Stimulated activated CD8-positive, alpha-beta memory T cell treated with anti-CD3 and anti-CD28 coated beads, Interleukin-15, amount 100 ng/mL, for 24 hours (primary cell): Measurements from ENCODE around the gene TJP3.
A peak's percentile ranks its signal among the peaks of the same experiment; 100 is the strongest.
"Not testable (repeated sequence)": the region's sequence is repeated elsewhere in the genome, so short reads cannot be mapped to it uniquely, and the experiment has no call there.

ENCODE experiments used
- DNase-seq: peaks from one replicate; pipeline ENCODE4 v3.0.0-alpha.2; 2020; ENCODE audit warnings: low read depth

TJP3 gene, protein sequence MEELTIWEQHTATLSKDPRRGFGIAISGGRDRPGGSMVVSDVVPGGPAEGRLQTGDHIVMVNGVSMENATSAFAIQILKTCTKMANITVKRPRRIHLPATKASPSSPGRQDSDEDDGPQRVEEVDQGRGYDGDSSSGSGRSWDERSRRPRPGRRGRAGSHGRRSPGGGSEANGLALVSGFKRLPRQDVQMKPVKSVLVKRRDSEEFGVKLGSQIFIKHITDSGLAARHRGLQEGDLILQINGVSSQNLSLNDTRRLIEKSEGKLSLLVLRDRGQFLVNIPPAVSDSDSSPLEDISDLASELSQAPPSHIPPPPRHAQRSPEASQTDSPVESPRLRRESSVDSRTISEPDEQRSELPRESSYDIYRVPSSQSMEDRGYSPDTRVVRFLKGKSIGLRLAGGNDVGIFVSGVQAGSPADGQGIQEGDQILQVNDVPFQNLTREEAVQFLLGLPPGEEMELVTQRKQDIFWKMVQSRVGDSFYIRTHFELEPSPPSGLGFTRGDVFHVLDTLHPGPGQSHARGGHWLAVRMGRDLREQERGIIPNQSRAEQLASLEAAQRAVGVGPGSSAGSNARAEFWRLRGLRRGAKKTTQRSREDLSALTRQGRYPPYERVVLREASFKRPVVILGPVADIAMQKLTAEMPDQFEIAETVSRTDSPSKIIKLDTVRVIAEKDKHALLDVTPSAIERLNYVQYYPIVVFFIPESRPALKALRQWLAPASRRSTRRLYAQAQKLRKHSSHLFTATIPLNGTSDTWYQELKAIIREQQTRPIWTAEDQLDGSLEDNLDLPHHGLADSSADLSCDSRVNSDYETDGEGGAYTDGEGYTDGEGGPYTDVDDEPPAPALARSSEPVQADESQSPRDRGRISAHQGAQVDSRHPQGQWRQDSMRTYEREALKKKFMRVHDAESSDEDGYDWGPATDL

DNA sequence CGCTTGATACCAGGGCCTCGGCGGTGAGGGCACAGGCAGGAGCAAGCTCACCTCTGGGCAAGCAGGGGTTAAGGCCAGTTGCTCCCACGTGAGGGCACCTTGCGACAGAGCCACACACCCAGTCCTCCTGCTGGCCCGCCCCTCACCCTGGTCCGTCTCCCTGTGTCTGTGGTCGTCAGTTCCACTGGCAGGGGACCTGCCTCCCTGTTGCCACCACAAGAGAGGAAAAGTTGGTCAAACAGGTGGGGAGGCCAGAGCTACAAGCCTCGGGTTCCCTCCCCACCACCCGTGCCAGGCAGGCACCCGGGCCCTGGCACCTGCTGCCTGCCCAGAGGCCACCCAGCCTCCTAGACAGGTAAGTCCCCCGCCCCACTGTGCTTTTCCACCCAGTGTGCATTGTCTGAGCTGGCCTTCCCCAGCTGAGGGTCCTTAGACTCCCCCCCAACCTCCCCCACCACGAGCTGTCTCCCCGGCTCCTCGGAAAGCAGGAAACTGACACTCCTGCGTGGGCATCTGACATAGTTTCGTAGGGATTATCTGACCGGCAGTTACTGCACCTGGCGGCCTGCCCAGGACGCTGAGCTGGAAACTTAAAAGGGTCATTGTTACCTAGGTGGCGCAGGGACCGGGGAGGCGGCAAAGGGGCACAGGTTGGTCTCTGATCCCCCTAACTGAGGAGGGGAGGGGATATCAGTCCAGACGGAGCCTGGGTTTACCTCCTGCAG lies at the start of gene TJP3:
TJP3 (plus strand) TSS at position 178 of the 725 bp plus-strand sequence. CDS start 20,049 bp downstream, outside the sequence.
- no peak for DNase-seq

DNA sequence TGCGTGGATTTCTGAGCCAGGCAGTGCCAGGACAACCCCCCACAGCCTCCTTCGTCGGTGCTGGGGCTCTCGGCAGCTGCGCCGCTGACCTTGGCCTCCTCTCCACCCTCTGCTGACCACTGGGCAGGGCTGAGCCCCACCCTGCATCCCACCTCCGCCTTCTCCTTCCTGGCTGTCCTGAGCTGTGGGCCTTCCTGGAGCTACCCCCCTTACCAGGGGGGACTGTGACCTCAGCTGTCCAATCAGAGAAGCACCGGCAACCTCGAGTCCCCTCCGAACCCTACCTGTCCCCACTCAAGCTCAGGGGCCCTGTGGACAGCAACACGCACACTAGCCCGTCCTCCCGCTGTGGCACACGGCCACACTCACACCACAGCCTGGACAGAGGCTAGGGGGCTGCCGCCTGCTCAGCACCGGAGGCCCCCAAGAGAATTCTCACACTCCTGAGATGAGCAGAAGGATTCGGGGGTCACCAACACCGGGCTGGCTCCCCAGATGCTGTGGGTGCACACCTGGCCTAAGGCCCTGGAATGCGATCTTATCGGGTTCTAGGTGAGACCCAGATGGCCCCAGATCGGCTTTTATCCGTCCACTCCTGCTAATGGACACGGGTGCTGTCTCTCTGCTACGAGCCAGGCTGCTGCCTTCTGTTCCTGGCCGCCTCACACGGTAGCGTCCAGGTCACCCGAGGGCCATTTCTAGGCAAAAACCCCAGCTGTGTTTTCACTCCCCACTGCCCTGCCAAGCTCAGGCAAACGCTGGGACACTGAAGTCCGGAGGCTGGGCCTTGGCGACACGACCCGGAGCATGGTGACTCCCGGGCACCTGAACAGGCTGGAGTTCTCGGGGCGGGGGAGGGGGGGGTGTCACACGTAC lies 49.1 kb upstream of the TJP3 start:
- no peak for DNase-seq

DNA sequence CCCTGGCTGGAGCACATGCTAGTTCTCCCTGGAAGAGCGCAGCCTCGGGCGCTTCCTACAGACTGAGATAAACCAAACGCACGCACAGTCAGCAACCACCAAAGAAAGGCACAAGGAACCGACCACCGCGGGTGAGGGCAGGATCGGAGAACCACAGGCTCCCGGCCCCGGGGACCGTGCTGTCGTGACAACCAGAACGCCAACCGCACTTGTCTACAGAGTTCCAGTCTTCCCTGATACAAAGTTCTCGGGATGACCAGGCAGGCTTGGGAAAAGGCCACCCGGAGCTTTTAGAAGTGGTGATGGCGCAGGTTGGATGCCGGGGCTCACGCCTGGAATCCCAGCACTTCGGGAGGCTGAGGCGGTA lies 48.5 kb upstream of the TJP3 start:
- DNase-seq = no peak

DNA sequence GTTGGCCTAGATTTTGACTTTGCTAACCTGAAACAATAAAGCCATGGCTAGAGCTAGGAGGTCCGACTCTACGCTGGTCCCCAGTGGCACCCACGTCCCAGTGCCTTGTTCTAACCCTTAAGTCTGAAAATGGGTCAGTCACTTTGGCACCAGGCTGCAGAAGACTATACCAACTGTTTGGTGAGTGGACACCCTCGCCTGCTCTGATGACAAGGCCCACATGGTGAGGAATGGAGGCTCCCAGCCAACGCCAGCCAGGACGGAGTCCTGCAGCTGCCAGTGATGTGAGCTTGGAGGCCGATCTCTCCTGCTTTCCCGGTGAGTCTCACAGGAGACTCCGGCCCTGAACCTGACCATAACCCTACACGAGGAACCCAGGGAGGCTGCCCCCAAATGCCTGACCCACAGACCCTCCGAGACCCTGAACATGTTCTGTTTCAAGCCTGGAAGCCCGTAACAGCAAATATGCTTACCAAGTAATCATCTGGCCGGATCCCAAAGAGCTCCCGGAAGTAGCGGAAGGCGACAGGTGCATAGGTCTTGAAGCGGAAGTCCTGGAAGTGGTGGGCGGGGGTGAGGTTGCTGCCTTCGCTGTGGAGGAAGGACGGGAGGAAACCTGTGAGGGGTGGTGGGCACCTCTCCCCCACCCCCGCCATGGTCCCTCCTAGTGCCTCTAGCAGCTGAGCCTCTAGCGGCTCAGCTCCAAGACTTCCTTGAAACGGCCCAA lies 47.5 kb upstream of the TJP3 start:
- DNase-seq = no peak

DNA sequence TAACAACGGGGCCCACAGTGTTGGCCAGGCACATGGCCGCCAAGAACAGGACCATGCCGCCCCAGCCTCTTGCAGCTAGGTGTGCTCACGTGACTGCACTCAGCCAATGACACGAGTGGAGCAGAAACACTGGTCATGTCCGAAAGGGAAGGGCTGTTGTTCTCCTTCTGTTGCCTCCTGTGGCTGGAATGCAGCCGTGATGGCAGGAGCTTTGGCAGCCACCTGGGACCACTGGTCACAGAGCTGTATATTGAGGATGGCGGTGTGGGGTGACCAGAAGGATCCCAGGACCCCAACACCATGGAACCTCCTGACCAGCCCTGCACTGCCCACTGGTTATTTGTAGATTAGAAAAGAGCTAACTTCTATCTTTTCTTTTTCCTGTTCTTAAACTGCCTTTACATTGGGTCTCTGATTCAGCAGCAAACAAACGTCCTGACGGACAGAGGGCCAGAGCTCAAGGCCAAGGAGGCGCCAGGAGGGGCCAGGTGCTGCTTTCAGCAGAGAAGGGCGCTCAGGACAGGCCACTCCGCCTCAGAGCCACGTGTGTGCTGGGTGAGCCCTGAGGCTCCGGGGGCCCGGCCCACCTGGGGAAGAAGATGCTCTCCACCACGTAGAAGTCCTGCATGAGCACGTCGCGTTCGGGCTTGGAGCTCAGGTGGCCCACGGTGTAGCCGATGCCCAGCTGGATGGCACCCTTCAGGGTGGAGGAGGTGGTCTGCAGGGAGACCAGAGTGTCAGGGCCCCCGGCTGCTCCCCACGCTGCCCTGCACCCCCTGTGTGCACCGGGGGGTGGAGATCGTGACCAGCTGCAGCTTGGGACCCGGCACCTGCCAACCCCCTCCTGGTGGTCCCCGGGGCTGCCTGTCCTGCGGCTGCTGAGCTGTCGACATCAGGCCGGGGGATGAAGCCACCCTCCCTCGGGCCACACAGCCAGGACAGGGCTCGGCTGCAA lies 46.6 kb upstream of the TJP3 start:
- DNase-seq = no peak

DNA sequence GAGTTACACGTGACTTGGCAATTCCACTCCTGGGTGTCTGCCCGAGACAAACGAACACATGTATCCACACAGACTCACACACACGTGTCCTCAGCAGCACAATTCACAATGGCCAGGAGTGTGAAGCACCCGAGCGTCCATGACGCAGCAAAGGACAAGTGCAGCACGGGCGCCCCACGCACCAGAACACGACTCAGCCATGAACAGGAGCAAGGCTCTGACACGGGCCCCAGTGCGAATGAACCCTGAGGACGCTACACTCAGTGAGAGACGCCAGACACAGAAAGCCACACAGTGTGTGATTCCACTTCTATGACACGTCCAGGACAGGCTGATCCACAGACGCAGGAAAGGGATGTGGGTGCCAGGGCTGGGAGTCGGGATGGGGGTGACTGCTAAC lies 44.3 kb upstream of the TJP3 start:
- DNase-seq = no peak

DNA sequence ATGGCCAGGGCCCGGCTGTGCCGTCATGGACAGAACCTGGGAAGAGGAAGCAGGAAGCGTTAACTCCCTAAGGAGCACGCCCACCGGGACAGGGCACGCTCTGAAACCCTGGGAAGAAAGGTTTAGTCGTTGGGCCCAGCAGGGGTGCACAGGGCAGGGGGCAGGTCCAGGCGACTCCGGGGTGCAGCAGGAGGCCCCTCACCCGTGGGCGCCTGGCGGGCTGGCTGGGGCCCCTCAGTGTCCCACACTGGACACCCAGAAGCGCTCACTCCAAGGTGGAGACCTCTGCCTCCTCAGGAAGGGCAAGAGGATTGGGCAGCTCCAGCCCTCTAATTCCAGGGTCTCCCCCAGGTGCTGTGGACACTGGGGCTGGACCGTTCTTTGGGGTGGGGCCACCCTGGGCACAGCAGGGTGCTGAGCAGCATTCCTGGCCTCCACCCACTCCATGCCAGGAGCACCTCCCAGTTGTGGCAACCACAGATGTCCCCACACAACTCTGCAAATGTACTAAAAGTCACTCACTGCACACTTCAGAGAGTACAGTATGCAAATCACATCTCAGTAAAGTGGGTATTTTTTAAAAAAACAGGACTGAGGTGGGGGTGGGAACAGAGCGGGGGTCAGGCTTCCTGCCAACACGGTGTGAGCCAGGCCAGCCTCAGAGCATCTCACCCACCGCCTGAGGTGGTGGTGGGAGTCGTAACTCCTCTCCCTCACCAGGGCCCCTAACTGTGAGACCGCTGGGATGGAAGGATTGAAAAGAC lies 43.1 kb upstream of the TJP3 start:
- DNase-seq = no peak

DNA sequence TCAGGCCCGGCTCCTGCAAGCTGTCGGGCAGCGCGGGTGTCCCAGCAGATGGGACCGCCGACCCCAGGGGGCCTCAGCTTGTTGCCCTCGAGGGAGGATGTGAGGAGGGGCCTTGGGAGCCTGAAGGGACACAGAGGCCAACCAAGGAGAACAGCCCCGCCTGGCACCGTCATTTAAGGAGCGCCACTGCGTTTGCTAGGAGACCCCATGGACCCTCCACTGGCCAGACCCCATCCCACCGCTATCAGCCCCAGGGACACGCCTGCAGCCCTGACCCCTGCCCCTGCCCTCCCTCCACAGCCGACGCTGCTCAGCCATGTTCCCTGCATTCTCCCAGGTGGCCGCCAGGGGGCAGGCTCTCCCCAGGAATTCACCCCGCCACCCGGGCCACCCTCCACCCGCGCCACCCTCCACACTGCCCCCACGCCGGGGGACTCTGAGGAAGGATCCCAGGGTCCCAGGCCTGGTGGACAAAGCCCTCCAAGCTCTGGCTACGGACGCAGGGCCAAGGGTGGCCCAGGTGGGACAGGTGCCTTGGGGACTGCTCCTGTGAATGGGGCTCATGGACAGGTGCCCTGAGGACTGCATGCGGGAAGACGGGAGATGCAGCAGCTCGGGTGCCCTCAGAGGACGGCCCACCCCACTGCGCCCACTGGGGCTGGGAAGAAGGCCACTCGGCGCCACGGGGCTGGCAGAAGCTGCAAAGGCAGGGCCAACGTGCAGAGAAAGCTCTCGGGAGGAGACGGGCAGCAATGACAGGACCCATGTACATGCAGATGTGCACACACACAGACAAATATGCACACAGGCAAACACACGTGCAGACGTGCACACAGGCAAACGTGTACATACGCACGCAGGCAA lies 42.3 kb upstream of the TJP3 start:
- peak; percentile 74 for DNase-seq

DNA sequence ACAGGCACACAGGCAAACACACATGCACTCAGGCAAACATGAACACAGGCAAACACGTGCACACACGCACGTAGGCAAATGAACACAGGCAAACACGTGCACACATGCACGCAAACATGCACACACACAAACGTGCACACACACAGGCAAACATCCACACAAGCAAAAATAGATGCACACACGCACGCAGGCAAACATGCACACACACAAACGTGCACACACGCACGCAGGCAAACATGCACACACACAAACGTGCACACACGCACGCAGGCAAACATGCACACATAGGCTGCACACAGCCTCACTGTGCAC lies 41.7 kb upstream of the TJP3 start:
- DNase-seq = not testable (repeated sequence)

DNA sequence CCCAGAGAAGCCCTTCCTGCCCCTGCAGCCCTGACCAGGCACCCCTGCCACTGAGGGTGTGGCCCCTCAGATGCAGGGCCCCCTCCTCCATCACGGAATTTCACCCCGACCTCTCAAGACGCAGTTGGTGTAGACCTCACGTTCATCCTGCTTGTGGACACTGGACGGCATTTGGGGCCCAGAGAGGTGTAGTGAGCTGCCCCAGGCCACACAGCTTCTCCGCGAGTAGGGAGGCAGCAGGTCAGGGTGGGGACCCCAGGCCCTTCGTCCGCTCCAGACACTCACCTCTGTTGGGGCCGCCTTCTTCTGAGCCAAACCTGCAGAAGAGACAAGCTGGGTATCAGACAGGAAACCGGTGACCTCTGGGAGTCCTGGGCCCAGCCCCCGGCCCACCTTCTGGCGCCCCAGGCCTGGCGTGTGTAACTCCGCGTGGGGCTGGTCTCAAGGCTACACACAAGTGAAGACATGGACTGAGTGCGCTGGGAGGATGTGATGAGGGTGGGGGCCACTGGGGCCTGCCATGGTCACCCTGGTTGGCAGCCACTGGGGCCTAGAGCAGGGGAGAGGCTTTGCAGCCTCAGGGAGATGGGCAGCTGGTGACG lies 41.0 kb upstream of the TJP3 start:
- no peak for DNase-seq

DNA sequence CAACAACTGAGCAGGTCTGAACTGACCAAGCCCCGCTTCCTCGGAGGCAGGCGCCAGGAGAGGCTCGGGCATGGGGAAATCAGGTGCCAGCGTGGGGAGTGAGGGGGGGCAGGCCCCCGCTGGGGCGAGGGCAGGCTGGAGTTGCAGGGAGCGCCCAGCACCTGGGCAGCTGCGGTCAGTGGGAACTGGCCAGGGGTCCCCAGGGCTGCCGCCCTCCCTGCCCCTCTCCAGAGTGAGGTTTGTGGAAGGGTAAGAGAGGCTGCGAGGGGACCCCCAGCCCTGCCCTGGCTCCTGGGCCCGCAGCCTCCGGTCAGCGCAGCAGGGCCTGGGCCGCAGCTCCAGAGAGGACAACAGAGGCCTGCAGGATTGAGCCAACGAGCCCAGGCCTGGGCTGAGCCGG lies 40.4 kb upstream of the TJP3 start:
- DNase-seq = no peak

DNA sequence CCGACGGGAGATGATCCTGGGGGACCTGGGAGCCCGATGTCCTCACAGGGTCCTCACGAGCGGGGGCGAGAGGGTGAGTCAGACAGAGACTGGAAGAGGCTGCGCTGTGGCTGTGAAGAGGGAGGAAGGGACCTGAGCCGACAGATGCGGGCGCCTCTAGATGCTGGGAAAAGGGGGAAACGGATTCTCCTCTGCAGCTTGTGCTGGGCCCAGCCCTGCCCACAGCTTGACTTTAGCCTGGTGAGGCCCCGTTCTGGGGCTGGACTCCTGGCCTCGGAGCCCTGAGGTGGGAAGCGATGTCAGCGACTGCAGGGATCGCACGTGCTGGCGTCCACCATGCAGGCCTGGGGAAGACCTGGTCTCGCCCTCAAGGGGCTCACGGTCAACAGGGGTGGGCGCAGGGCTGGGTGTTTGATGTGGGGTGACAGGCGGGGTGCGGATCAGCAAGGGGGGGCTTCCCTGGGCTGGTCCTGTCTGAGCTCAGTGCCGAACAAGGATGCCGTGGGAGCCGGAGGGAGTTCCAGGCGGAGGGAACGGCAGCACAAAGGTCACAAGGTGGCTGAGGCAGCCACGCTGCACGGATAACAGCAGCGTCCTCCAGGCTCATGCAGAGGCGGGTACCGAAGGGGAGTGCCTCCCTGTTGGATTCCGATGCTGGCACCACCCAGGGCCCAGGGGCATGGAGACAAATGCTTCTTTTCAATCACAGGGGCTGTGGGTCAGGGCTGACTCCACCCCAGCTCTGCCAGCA lies 39.7 kb upstream of the TJP3 start:
- no peak for DNase-seq

DNA sequence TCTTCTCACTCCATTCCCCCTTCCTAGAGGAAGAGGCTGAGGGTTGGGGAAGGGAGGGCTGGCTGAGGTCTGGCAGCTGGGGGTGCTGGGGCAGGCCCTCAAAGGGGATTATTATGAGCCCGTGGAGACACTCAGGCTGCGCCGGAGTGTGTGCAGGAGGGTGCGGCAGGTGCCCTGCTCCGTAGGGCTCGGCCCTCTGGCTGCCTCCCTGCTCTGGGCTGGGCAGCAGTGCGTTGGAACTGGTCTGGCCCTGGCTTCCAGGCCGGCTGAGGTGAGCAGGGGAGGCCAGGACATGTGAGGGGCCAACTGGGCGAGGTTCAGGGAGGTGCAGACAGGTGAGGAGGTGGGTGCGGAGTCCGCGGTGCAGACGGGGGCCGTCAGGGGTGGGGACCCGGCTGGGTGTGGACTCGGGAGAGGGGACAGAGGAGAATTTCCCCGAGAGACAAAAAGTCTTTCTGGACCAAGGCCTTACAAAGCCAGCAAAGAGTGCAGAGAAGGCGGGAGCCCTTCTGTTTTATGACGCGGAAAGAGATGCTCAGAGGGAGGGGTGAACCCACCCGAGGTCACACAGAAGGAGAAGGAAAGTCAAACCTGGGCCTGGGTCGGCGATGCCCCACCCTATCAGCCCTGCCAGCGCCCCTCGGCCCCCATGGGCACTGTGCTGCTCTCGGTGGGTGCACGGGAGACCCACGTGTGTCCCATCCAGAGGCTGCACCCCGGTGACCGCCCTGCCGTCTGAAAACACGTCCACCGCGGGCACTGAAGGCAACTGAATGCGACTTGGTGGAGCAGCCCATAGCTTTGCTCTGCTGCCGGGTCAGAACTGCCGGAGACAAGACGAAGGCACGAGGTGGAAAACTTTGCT lies 38.9 kb upstream of the TJP3 start:
- no peak for DNase-seq

DNA sequence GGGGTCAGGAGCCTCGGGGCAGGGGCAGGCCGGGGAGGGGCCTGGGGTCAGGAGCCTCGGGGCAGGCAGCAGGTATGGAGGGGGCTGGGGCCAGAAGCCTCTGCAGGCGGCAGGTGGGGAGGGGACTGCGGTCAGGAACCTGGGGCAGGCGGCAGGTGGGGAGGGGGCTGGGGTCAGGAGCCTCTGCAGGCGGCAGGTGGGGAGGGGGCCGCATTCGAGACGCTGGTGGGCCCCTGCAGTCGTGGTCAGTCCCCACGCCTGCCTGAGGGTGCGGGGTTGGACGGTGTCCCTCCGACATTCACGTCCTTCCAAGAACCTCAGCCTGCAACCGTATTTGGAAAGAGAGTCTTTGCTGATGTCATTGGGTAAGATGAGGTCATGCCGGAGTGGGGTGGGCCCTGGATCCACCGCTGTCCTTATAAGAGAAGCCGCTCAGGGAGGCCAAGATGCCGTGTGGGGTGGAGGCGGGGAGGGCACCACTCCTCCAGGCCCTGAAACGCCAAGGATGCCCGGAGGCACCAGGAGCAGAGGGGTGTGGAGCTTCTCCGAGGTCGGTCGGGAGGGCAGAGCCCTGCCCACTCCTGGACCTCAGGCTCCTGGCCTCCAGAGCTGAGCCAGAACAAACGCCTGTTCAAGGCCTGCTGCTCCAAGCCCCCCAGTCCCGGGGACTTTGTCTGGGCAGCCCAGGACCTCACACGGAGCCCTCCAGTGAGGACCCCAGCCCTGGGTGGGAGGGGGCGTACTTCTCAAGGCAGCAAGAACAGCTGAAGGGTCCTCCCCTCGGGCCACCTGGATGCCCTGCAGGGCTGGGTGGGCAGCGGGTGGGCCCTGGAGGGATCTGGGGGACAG lies 38.0 kb upstream of the TJP3 start:
- DNase-seq = no peak
